C4-2B (cell line): ENCODE data around the gene PTPRT.

Experiments used
- CTCF ChIP-seq: fragments of 450-650 bp; conservative IDR thresholded peaks from 2 replicates; pipeline ENCODE4 v1.5.1; 2017; ENCODE audit warnings: mild to moderate bottlenecking
- ZFX ChIP-seq: fragments of 450-650 bp; IDR thresholded peaks from 2 replicates; pipeline ENCODE4 v1.6.1; 2017

DNA sequence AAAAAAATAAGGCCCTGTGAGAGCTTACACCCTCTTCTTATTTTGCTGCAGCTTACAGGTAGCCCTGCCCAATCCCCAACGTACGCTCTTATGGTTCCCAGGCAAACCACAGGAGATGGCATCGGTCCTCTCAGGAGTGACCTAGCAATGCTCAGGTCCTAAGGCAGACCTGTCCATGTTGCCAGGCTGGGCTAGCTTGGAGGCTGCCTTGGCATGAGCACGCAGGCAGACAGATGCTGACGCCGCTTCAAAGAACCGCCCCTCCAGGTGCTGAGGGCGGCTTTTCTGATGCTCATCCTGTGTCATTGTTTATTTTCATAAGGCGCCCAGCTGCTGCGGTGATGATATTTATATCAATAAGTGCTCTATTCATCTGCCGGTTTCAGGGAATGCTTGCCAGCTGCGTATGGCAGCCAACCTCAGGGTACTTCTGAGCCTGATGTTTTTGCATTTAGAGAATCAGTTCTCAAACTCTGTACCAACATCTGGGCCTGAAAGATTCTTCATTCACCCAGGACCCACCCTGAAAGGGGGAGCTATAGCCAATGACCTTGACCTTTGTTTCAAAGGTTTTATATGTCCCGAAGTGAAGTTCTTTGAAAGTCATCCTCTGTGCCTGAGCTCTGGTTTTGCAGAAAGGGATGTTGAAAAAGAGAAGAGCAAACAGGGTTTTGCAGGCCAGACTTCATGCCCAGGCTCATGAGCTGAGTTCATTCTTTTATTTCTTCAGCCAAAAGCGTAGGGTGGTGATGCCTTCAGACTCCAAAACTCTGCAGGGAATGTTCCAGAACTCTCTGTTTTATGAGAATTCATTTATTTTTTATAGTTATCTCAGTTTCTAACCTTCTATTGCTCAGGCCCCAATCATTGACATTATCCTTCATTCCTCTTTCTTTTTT, 1095.9 kb downstream of the PTPRT start:
- TF ChIP-seq CTCF (no peak), ZFX (no peak)
